Adrenal gland (tissue), 12 donors: ENCODE data around the gene NELL2. TPM values are rescaled to one million over a fixed set of nuclear protein-coding genes. Genes with fewer than 3 reads are reported as not detected.
"Not testable (repeated sequence)": the region's sequence is repeated elsewhere in the genome, so short reads cannot be mapped to it uniquely, and the experiment has no call there.

Experiments used
- DNase-seq, 7 donors: peaks; one replicate each; pipeline ENCODE4 v3.0.0-alpha.2; 2019 to 2020
- H3K27ac ChIP-seq, 5 donors: fragments of 200-600 bp; sonication (generic) in 4 of 5; 1 replicate in 3 of 5; 2 replicates in 2 of 5; pipeline versions ENCODE4 v1.5.1 to v1.8.0; 2016 to 2020; ENCODE audit warnings: mild to moderate bottlenecking in 1 of 5
- H3K27me3 ChIP-seq: fragments of 200-600 bp; 2 replicates; pipeline ENCODE4 v1.8.0; 2021
- H3K36me3 ChIP-seq, 2 donors: fragments of 200-600 bp; replicated peaks in 1 of 2; 1 replicate in 1 of 2; 2 replicates in 1 of 2; pipeline versions ENCODE4 v1.5.1 to v1.8.0; 2018 to 2022
- H3K4me1 ChIP-seq, 2 donors: fragments of 200-600 bp; replicated peaks in 1 of 2; 1 replicate in 1 of 2; 2 replicates in 1 of 2; pipeline versions ENCODE4 v1.5.1 to v1.8.0; 2018 to 2021
- H3K4me3 ChIP-seq, 4 donors: fragments of 200-600 bp; sonication (generic) in 3 of 4; one replicate each; pipeline ENCODE4 v1.5.1; 2016 to 2018
- H3K9me3 ChIP-seq, 3 donors: fragments of 200-600 bp; sonication (generic) in 1 of 3; replicated peaks in 1 of 3; 1 replicate in 2 of 3; 2 replicates in 1 of 3; pipeline versions ENCODE4 v1.5.1 to v1.8.0; 2016 to 2021
- CTCF ChIP-seq, 6 experiments: fragments of 450-650 bp in 4 of 6; fragments of 200-600 bp in 2 of 6; sonication (generic) in 1 of 6; IDR thresholded peaks; 1 replicate in 5 of 6; 2 replicates in 1 of 6; pipeline versions ENCODE4 v1.5.1 to v1.8.0; 2016 to 2021; ENCODE audit warnings: antibody characterized with exemption in 6 of 6, mild to moderate bottlenecking in 2 of 6, moderate library complexity in 1 of 6
- POLR2A ChIP-seq, 2 donors: fragments of 450-650 bp; IDR thresholded peaks; one replicate each; pipeline ENCODE4 v1.6.1; 2017; ENCODE audit warnings: antibody characterized with exemption in 2 of 2, mild to moderate bottlenecking in 2 of 2, moderate library complexity in 1 of 2
- WGBS, 4 donors: extraction: QIAGEN DNeasy Blood & Tissue Kit in 2 of 4; methylation state at CpG; one replicate each; pipeline versions ENCODE4 v1.1.5 to v1.1.7; 2013 to 2017; 5-methylcytosine and 5-hydroxymethylcytosine counted together
- intact Hi-C, 2 donors: fragments of 100-400 bp; cut with DNase I; formaldehyde crosslinking; loops; one replicate each; pipeline versions ENCODE4 v1.14.1 to v1.15.0; 2022 to 2023
- polyA plus RNA-seq, 3 donors: library from polyadenylated mRNA; stranded (reverse); fragments of 200-250 nt in 2 of 3; fragments of 350-450 nt in 1 of 3; fragmentation: Illumina TruSeq in 1 of 3; extraction: RNeasy Lipid Tissue Mini Kit (QIAGEN cat#74804) in 1 of 3; gene quantifications; one replicate each; pipeline ENCODE4 v1.2.3, GENCODE V29; 2013 to 2014
- total RNA-seq, 9 donors: library from RNA; depleted of rRNA in 4 of 9; stranded (reverse); fragments of >200 nt in 4 of 9; fragments of 120-200 nt in 1 of 9; fragmentation: NEBNext Ultra II Directional in 1 of 9; extraction: Animal tissue kit (Norgen Biotek cat#: 25700) in 1 of 9; gene quantifications; one replicate each; pipeline versions ENCODE4 v1.1.0 to v1.2.4, GENCODE V29; 2013 to 2023
- donor health status: healthy with polysubstance abuse.
- donor health status: Bipolar disorder and iron deficiency.
- donor health status: DM: yes; HTN: yes; CAD: no.
- donor health status: DM: no; HTN: no; CAD: no.
- donor health status: DM: no; HTN: no; CAD: no.
- donor health status: DM: yes; HTN: yes; CAD: no.

The NELL2 gene
- total and polyA plus RNA-seq, 12 donors, result 0.35 to 26.5 (median 6.0) TPM; not detected in 1

GRCh38 chr12:44833561-44833960 is 42.6 kb downstream of the NELL2 start:
- intact Hi-C loops, result no loop called here
- Histone ChIP-seq H3K27ac (no peak overlapping the region), H3K36me3 (no peaks in the 10 kb centered on the region), H3K4me3 (no peak overlapping the region), H3K9me3 (no peaks in the 10 kb centered on the region), H3K27me3 (no peaks in the 10 kb centered on the region), H3K4me1 (no peaks in the 10 kb centered on the region)
- no peak for TF ChIP-seq CTCF (IDR thresholded peaks at IDR 0.05)
- no peak for DNase-seq
- WGBS, 4 donors, result 71 to 83% (median 79%) methylated on average over 5 of the region's 5 CpGs

- Histone ChIP-seq H3K27me3 (no peaks in the 10 kb centered on the region), H3K36me3 (no peaks in the 10 kb centered on the region), H3K27ac (no peak overlapping the region), H3K9me3 (no peaks in the 10 kb centered on the region), H3K4me3 (no peak overlapping the region), H3K4me1 (no peaks in the 10 kb centered on the region)
- TF ChIP-seq CTCF (IDR thresholded peaks at IDR 0.05) (no peak), POLR2A (IDR thresholded peaks at IDR 0.05) (no peak)
- intact Hi-C loops, result no loop called here
- 33 to 62% (median 53%) methylated on average over 1 of the region's 1 CpG for WGBS, 4 donors
- DNase-seq, result no peak
Measured at GRCh38 chr12:44830566-44831055, 45.5 kb downstream of the NELL2 start.

- DNase-seq, result no peak
- WGBS, 4 donors, result 53 to 63% (median 58%) methylated on average over 1 of the region's 1 CpG
- no peak for TF ChIP-seq POLR2A (IDR thresholded peaks at IDR 0.05)
- no peak for TF ChIP-seq CTCF (IDR thresholded peaks at IDR 0.05)
- H3K4me1 ChIP-seq, result no peaks in the 10 kb centered on the region
- H3K36me3 ChIP-seq, result no peaks in the 10 kb centered on the region
- H3K4me3 ChIP-seq, result no peak overlapping the region
- no peaks in the 10 kb centered on the region for H3K27me3 ChIP-seq
- H3K9me3 ChIP-seq, result no peaks in the 10 kb centered on the region
- no peak overlapping the region for H3K27ac ChIP-seq
- intact Hi-C loops, result no loop called here
Measured at GRCh38 chr12:44829045-44829444, 47.1 kb downstream of the NELL2 start.

GRCh38 chr12:44827832-44828438 is 48.2 kb downstream of the NELL2 start:
- no peak for DNase-seq
- H3K27me3 ChIP-seq, result no peaks in the 10 kb centered on the region
- 60 to 81% (median 75%) methylated on average over 3 of the region's 3 CpGs for WGBS, 4 donors

GRCh38 chr12:44821702-44822101 is 54.4 kb downstream of the NELL2 start:
- H3K27ac ChIP-seq, H3K9me3 ChIP-seq, H3K4me3 ChIP-seq, DNase-seq, intact Hi-C loops, H3K4me1 ChIP-seq, H3K36me3 ChIP-seq, H3K27me3 ChIP-seq: not testable (repeated sequence)
- WGBS, 4 donors, result 88 to 95% (median 91%) methylated on average over 8 of the region's 8 CpGs

More at GRCh38 chr12:44827832-44828438, 48.2 kb downstream of the NELL2 start:
- TF ChIP-seq POLR2A (IDR thresholded peaks at IDR 0.05) (no peak), CTCF (IDR thresholded peaks at IDR 0.05) (no peak)
- no peak overlapping the region for H3K27ac ChIP-seq
- intact Hi-C loops, result no loop called here
- no peak overlapping the region for H3K4me3 ChIP-seq
- H3K9me3 ChIP-seq, result no peaks in the 10 kb centered on the region
- H3K4me1 ChIP-seq, result no peaks in the 10 kb centered on the region
- no peaks in the 10 kb centered on the region for H3K36me3 ChIP-seq
